Psoas muscle (tissue), 8 donors: ENCODE data around the gene RPL29. TPM values are rescaled to one million over a fixed set of nuclear protein-coding genes. Genes with fewer than 3 reads are reported as not detected.

Experiments used
- ATAC-seq, 4 donors: fragments of 200-7000 bp; cut with Tn5 transposase; one replicate each; pipeline ENCODE4 v1.9.1; 2020; ENCODE audit warnings: moderate library complexity in 3 of 4, mild to moderate bottlenecking in 2 of 4
- DNase-seq, 2 donors: peaks; one replicate each; pipeline ENCODE4 v3.0.0-alpha.2; 2020
- H3K27ac ChIP-seq: fragments of 200-600 bp; one replicate; pipeline ENCODE4 v1.8.0; 2022
- H3K27me3 ChIP-seq, 3 donors: fragments of 200-600 bp in 1 of 3; one replicate each; pipeline versions ENCODE4 v1.6.1 to v1.8.0; 2013 to 2022; ENCODE audit warnings: low read length in 2 of 3, mild to moderate bottlenecking in 2 of 3, moderate library complexity in 1 of 3; ENCODE audit not compliant: insufficient read depth in 3 of 3
- H3K36me3 ChIP-seq, 2 donors: fragments of 200-600 bp in 1 of 2; one replicate each; pipeline versions ENCODE4 v1.6.1 to v1.8.0; 2013 to 2022; ENCODE audit warnings: low read depth in 1 of 2, mild to moderate bottlenecking in 1 of 2, moderate library complexity in 1 of 2; ENCODE audit not compliant: insufficient read depth in 1 of 2
- H3K4me1 ChIP-seq: fragments of 200-600 bp; one replicate; pipeline ENCODE4 v1.8.0; 2022
- H3K4me3 ChIP-seq: fragments of 200-600 bp; one replicate; pipeline ENCODE4 v1.8.0; 2022; ENCODE audit warnings: mild to moderate bottlenecking
- H3K9me3 ChIP-seq: fragments of 200-600 bp; one replicate; pipeline ENCODE4 v1.8.0; 2022
- CTCF ChIP-seq: fragments of 200-600 bp; IDR thresholded peaks from one replicate; pipeline ENCODE4 v1.8.0; 2022; ENCODE audit warnings: antibody characterized with exemption
- WGBS, 3 donors: extraction: QIAGEN DNeasy Blood & Tissue Kit; methylation state at CpG; one replicate each; pipeline versions ENCODE4 v1.1.6 to v1.1.7; 2013; 5-methylcytosine and 5-hydroxymethylcytosine counted together
- intact Hi-C, 2 donors: fragments of 100-400 bp; cut with DNase I; formaldehyde crosslinking; loops; one replicate each; pipeline versions ENCODE4 v1.11.0 to v1.14.2; 2022
- polyA plus RNA-seq, 3 donors: library from polyadenylated mRNA; stranded (reverse); fragments of 200-250 nt; gene quantifications; one replicate each; pipeline ENCODE4 v1.2.3, GENCODE V29; 2013
- total RNA-seq, 4 donors: library from RNA; stranded (reverse); fragmentation: NEBNext Ultra II Directional in 2 of 4; extraction: Animal tissue kit (Norgen Biotek cat#: 25700) in 2 of 4; gene quantifications; one replicate each; pipeline versions ENCODE4 v1.2.1 to v1.2.4, GENCODE V29; 2021 to 2023
- donor health status: healthy with polysubstance abuse.
- donor health status: DM: no; HTN: no; CAD: no; lungs with moderate emphysema.
- donor health status: Bipolar disorder and iron deficiency.
- donor health status: healthy.
- donor health status: DM: yes; HTN: yes; CAD: no.
- donor health status: DM: no; HTN: no; CAD: no.
- donor health status: DM: no; HTN: no; CAD: no.
- donor health status: DM: yes; HTN: yes; CAD: no.

RPL29 gene
- total and polyA plus RNA-seq, 7 donors, result 1,113 to 2,767 (median 1,294) TPM

GRCh38 chr3:52024765-52025452 is 29.2 kb upstream of the RPL29 start:
- Histone ChIP-seq H3K27me3 (no peaks in the 10 kb centered on the region), H3K4me3 (no peak overlapping the region), H3K4me1 (peaks cover 75% of the 10 kb centered on the region), H3K36me3 (no peaks in the 10 kb centered on the region), H3K27ac (peak overlapping the region; percentile 92), H3K9me3 (no peaks in the 10 kb centered on the region)
- intact Hi-C loops, result loop anchor here in 1 of 2 donors (2.0 kb wide), 1 partner anchor 28 kb away; no protein-coding TSS in a partner anchor
- ATAC-seq (peak; percentile 38 to 59 (median 46)), DNase-seq (no peak)
- TF ChIP-seq CTCF, result no peak
- WGBS, 3 donors, result 26 to 40% (median 31%) methylated on average over 6 of the region's 6 CpGs

GRCh38 chr3:52023860-52024764 is 28.4 kb upstream of the RPL29 start:
- no peak for DNase-seq
- Histone ChIP-seq H3K4me1 (peaks cover 75% of the 10 kb centered on the region), H3K9me3 (no peaks in the 10 kb centered on the region), H3K4me3 (peak overlapping the region; percentile 55), H3K36me3 (no peaks in the 10 kb centered on the region), H3K27ac (peak overlapping the region; percentile 92), H3K27me3 (no peaks in the 10 kb centered on the region)
- peak in 1 of 4 donors; percentile 13 for ATAC-seq
- intact Hi-C loops, result loop anchor here in 1 of 2 donors (2.0 kb wide), 1 partner anchor 29 kb away; no protein-coding TSS in a partner anchor
- 16 to 30% (median 21%) methylated on average over 8 of the region's 8 CpGs for WGBS, 3 donors
- TF ChIP-seq CTCF, result no peak

- ATAC-seq (peak in 3 of 4 donors; percentile 26 to 41 (median 36)), DNase-seq (peak in 1 of 2 donors; percentile 36)
- WGBS, 3 donors, result 26 to 38% (median 37%) methylated on average over 3 of the region's 3 CpGs
- Histone ChIP-seq H3K4me1 (peaks cover 80% of the 10 kb centered on the region), H3K36me3 (no peaks in the 10 kb centered on the region), H3K27me3 (no peaks in the 10 kb centered on the region), H3K27ac (peak overlapping the region; percentile 92), H3K9me3 (no peaks in the 10 kb centered on the region), H3K4me3 (peak overlapping the region; percentile 55)
- no peak for TF ChIP-seq CTCF
- intact Hi-C loops, result no loop called here
These were observed 27.5 kb upstream of the RPL29 start for GRCh38 chr3:52023101-52023770.

GRCh38 chr3:52022323-52023100 is 26.8 kb upstream of the RPL29 start:
- DNase-seq, result peak; percentile 68 to 86
- 21 to 24% (median 23%) methylated on average over 20 of the region's 20 CpGs for WGBS, 3 donors
- Histone ChIP-seq H3K4me1 (peaks cover 87% of the 10 kb centered on the region), H3K27me3 (no peaks in the 10 kb centered on the region), H3K36me3 (no peaks in the 10 kb centered on the region), H3K4me3 (peak overlapping the region; percentile 55), H3K27ac (peak overlapping the region; percentile 92), H3K9me3 (no peaks in the 10 kb centered on the region)
- no peak for TF ChIP-seq CTCF
- intact Hi-C loops, result no loop called here
- ATAC-seq, result peak; percentile 46 to 55 (median 51)
